Hepatocyte (in vitro differentiated cells): ENCODE measurements around the gene STXBP4. TPM values are rescaled to one million over a fixed set of nuclear protein-coding genes. Genes with fewer than 3 reads are reported as not detected.

Experiments used
- DNase-seq: peaks from one replicate; pipeline ENCODE4 v3.0.0-alpha.2; 2016; ENCODE audit warnings: low spot score
- H2AFZ ChIP-seq: fragments of 200-600 bp; sonication (generic); 2 replicates; pipeline ENCODE4 v1.6.0; 2016; ENCODE audit warnings: antibody characterized with exemption, mild to moderate bottlenecking
- H3K27ac ChIP-seq: fragments of 200-600 bp; sonication (generic); 2 replicates; pipeline ENCODE4 v1.5.1; 2016; ENCODE audit warnings: mild to moderate bottlenecking
- H3K27me3 ChIP-seq: fragments of 200-600 bp; sonication (generic); 2 replicates; pipeline ENCODE4 v1.6.1; 2016
- H3K36me3 ChIP-seq: fragments of 200-600 bp; sonication (generic); replicated peaks from 2 replicates; pipeline ENCODE4 v1.5.1; 2016; ENCODE audit warnings: low read depth; ENCODE audit not compliant: insufficient read depth
- H3K4me1 ChIP-seq: fragments of 200-600 bp; sonication (generic); 2 replicates; pipeline ENCODE4 v1.5.1; 2016; ENCODE audit warnings: mild to moderate bottlenecking, moderate library complexity; ENCODE audit not compliant: insufficient read depth
- H3K4me2 ChIP-seq: fragments of 200-600 bp; sonication (generic); 2 replicates; pipeline ENCODE4 v1.6.0; 2016
- H3K4me3 ChIP-seq: fragments of 200-600 bp; sonication (generic); 2 replicates; pipeline ENCODE4 v1.5.1; 2016; ENCODE audit warnings: mild to moderate bottlenecking
- H3K79me2 ChIP-seq: fragments of 200-600 bp; sonication (generic); 2 replicates; pipeline ENCODE4 v1.6.0; 2017; ENCODE audit warnings: mild to moderate bottlenecking
- H3K9me2 ChIP-seq: fragments of 200-600 bp; sonication (generic); replicated peaks from 2 replicates; pipeline ENCODE4 v1.6.0; 2017; ENCODE audit warnings: mild to moderate bottlenecking; ENCODE audit not compliant: insufficient read depth
- H3K9me3 ChIP-seq: fragments of 200-600 bp; sonication (generic); 2 replicates; pipeline ENCODE4 v1.5.1; 2016; ENCODE audit warnings: low read depth, mild to moderate bottlenecking
- H4K20me1 ChIP-seq: fragments of 200-600 bp; sonication (generic); 2 replicates; pipeline ENCODE4 v1.6.0; 2016; ENCODE audit warnings: mild to moderate bottlenecking; ENCODE audit not compliant: insufficient read depth, poor library complexity, severe bottlenecking
- EZH2 ChIP-seq: fragments of 200-600 bp; sonication (generic); IDR thresholded peaks from 2 replicates; pipeline ENCODE4 v1.6.1; 2016; ENCODE audit warnings: antibody characterized with exemption, mild to moderate bottlenecking, borderline replicate concordance
- EZH2phosphoT487 ChIP-seq: fragments of 200-600 bp; sonication (generic); IDR thresholded peaks from one replicate; pipeline ENCODE4 v1.6.1; 2018; ENCODE audit warnings: antibody characterized with exemption, mild to moderate bottlenecking, low read depth, moderate library complexity; ENCODE audit not compliant: unreplicated experiment, severe bottlenecking
- WGBS: methylation state at CpG from one replicate; pipeline ENCODE4 v1.1.6; 2016; ENCODE audit warnings: low lambda C conversion rate; ENCODE audit errors: missing lambda C conversion rate; 5-methylcytosine and 5-hydroxymethylcytosine counted together
- polyA plus RNA-seq: library from polyadenylated mRNA; unstranded; fragments of >200 nt; fragmentation: Nextera tagmentation; extraction: Ambion mirVana; gene quantifications from 2 replicates; pipeline ENCODE4 v1.2.1, GENCODE V29; 2016
- total RNA-seq: library from RNA; depleted of rRNA; stranded (reverse); fragments of >200 nt; gene quantifications from 2 replicates; pipeline ENCODE4 v1.2.3, GENCODE V29; 2014
- TF ChIP-seq, protein P1 (sequence below): fragments of 200-600 bp; sonication (generic); IDR thresholded peaks from 2 replicates; pipeline ENCODE4 v1.5.1; 2016; ENCODE audit warnings: antibody characterized with exemption, mild to moderate bottlenecking; ENCODE audit not compliant: poor library complexity

STXBP4 gene
- total and polyA plus RNA-seq, 2 experiments from 2014 or later: 9.0 to 50.1 TPM

DNA sequence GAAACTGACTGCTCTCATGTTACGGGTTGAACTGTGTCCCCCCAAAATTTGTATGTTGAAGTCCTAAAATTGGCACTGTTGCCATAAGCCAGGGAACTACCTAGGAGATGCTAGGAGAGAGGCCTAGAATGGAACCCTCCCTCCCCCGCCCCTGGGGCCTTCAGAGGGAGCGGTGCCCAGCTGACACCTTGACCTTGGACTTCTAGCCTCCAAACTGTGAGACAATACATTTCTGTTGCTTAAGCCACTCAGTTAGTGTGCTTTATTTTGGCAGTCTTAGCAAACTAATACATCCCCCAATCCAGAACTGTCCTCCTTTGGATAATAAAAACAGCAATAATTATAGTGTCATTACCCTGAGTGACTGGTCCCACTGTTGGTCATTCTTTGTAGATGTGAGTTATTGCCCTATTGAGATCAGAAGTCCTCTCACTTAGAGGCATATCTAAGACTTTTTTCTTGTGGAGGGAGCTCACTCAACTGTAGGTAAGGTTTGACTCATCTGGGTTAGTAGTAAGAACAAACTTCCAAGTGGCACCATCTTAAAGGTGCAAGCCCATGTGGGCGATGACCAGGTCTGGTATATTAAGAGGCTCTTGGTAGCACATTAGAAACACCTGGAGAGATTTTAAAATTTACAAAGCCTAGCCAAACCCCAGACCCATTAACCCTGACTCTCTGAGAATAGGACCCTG lies 203.2 kb downstream of the STXBP4 start:
- Histone ChIP-seq H3K27me3 (no peaks in the 10 kb centered on the region), H3K79me2 (no peaks in the 10 kb centered on the region), H3K9me2 (no peaks in the 10 kb centered on the region), H3K27ac (no peak overlapping the region), H3K36me3 (no peaks in the 10 kb centered on the region), H3K4me1 (no peaks in the 10 kb centered on the region), H3K4me3 (no peak overlapping the region), H3K9me3 (no peaks in the 10 kb centered on the region), H4K20me1 (no peaks in the 10 kb centered on the region), H2AFZ (no peak overlapping the region), H3K4me2 (no peak overlapping the region)
- DNase-seq: no peak
- TF ChIP-seq EZH2 (no peak), EZH2phosphoT487 (no peak)
- TF ChIP-seq, protein P1, sequence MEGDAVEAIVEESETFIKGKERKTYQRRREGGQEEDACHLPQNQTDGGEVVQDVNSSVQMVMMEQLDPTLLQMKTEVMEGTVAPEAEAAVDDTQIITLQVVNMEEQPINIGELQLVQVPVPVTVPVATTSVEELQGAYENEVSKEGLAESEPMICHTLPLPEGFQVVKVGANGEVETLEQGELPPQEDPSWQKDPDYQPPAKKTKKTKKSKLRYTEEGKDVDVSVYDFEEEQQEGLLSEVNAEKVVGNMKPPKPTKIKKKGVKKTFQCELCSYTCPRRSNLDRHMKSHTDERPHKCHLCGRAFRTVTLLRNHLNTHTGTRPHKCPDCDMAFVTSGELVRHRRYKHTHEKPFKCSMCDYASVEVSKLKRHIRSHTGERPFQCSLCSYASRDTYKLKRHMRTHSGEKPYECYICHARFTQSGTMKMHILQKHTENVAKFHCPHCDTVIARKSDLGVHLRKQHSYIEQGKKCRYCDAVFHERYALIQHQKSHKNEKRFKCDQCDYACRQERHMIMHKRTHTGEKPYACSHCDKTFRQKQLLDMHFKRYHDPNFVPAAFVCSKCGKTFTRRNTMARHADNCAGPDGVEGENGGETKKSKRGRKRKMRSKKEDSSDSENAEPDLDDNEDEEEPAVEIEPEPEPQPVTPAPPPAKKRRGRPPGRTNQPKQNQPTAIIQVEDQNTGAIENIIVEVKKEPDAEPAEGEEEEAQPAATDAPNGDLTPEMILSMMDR: no peak
- 99% methylated on average over 4 of the region's 4 CpGs for WGBS

DNA sequence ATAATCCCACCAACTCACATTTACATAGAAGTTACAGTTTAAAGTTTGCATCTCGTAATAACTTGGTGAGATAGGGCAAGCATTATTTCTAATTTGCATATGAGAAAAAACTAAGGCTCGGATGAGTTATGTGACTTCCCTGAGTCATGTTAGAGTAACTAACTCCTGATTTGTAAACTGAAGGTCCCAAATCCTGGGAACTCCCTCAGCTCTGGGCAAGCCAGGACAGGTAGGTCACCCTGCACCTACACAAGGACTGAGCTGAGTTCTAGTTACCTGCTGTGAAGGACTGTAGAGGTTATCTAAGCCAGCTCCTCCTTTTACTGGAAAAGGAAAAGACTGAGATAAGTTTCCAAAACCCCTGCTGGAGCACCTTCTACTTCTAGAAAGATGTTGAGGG lies 204.0 kb downstream of the STXBP4 start:
- no peaks in the 10 kb centered on the region for H3K79me2 ChIP-seq
- WGBS: 93% methylated on average over 2 of the region's 2 CpGs
- no peak overlapping the region for H3K27ac ChIP-seq
- H3K27me3 ChIP-seq: no peaks in the 10 kb centered on the region
- H3K4me2 ChIP-seq: no peak overlapping the region
- H4K20me1 ChIP-seq: no peaks in the 10 kb centered on the region
- no peaks in the 10 kb centered on the region for H3K4me1 ChIP-seq
- H3K4me3 ChIP-seq: no peak overlapping the region
- H3K36me3 ChIP-seq: no peaks in the 10 kb centered on the region
- no peaks in the 10 kb centered on the region for H3K9me3 ChIP-seq
- TF ChIP-seq EZH2 (no peak), EZH2phosphoT487 (no peak)
- TF ChIP-seq, protein P1: no peak
- no peak overlapping the region for H2AFZ ChIP-seq
- no peak for DNase-seq
- H3K9me2 ChIP-seq: no peaks in the 10 kb centered on the region

DNA sequence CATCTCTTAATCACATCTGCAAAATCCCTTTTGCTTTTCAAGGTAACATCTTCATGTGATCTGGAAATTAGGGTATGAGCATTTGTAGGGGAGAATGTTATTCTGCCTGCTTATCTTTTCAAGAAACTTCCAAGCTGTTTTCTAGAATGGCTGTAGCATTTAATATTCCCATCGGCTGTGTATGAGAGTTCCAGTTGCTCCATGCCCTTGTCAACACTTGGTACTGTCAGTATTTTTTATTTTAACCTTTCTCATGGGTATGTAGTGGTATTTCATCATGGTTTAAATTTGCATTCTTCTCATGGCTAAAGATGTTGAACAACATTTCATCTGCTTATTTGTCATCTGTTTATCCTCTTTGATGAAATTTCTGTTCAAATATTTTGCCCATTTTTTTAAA lies 205.6 kb downstream of the STXBP4 start:
- no peak for TF ChIP-seq EZH2
- TF ChIP-seq, protein P1: no peak
- TF ChIP-seq EZH2phosphoT487: no peak
- Histone ChIP-seq H3K4me3 (no peak overlapping the region), H3K9me3 (no peaks in the 10 kb centered on the region), H3K79me2 (no peaks in the 10 kb centered on the region), H3K4me1 (no peaks in the 10 kb centered on the region), H2AFZ (no peak overlapping the region), H3K27me3 (no peaks in the 10 kb centered on the region), H3K9me2 (no peaks in the 10 kb centered on the region), H3K4me2 (no peak overlapping the region), H3K27ac (no peak overlapping the region), H3K36me3 (no peaks in the 10 kb centered on the region), H4K20me1 (no peaks in the 10 kb centered on the region)
- DNase-seq: no peak
- 97% methylated on average over 1 of the region's 1 CpG for WGBS
